D721Med (cell line): ENCODE measurements around the gene SRD5A2.

Experiments
- DNase-seq: peaks from one replicate; pipeline ENCODE4 v3.0.0; 2011; ENCODE audit warnings: low spot score; ENCODE audit not compliant: insufficient read length
- FAIRE-seq: peaks from 2 replicates; lab custom pipeline; 2011; peaks lifted over from hg19 to GRCh38; lab: Jason Lieb, UNC
- TF ChIP-seq, protein P1 (sequence below): IDR thresholded peaks from 2 replicates; pipeline ENCODE4 v1.5.1; 2012; ENCODE audit warnings: mild to moderate bottlenecking, control low read depth; ENCODE audit not compliant: insufficient read depth; ENCODE audit errors: missing control alignments

Gene SRD5A2

DNA sequence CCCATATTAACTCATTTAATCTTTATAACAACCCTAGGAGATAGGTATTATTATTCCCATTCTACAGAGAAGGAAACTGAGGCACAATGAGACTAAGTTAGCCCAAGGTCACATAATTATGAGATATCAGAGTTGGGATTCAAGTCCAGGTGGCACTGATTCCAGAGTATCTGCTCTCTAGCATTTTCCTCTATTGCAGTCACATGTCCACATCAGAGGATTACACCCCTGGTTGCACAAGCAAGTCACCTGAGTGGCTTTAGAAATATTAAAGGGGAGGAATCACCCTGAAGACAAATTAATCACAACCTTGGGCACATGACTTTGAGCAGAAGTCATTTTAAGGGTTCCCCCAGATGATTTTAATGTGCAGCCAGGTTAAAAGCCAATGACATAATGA, 23.8 kb downstream of the SRD5A2 start:
- FAIRE-seq (no peak), DNase-seq (no peak)
- TF ChIP-seq, protein P1, sequence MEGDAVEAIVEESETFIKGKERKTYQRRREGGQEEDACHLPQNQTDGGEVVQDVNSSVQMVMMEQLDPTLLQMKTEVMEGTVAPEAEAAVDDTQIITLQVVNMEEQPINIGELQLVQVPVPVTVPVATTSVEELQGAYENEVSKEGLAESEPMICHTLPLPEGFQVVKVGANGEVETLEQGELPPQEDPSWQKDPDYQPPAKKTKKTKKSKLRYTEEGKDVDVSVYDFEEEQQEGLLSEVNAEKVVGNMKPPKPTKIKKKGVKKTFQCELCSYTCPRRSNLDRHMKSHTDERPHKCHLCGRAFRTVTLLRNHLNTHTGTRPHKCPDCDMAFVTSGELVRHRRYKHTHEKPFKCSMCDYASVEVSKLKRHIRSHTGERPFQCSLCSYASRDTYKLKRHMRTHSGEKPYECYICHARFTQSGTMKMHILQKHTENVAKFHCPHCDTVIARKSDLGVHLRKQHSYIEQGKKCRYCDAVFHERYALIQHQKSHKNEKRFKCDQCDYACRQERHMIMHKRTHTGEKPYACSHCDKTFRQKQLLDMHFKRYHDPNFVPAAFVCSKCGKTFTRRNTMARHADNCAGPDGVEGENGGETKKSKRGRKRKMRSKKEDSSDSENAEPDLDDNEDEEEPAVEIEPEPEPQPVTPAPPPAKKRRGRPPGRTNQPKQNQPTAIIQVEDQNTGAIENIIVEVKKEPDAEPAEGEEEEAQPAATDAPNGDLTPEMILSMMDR, result no peak

DNA sequence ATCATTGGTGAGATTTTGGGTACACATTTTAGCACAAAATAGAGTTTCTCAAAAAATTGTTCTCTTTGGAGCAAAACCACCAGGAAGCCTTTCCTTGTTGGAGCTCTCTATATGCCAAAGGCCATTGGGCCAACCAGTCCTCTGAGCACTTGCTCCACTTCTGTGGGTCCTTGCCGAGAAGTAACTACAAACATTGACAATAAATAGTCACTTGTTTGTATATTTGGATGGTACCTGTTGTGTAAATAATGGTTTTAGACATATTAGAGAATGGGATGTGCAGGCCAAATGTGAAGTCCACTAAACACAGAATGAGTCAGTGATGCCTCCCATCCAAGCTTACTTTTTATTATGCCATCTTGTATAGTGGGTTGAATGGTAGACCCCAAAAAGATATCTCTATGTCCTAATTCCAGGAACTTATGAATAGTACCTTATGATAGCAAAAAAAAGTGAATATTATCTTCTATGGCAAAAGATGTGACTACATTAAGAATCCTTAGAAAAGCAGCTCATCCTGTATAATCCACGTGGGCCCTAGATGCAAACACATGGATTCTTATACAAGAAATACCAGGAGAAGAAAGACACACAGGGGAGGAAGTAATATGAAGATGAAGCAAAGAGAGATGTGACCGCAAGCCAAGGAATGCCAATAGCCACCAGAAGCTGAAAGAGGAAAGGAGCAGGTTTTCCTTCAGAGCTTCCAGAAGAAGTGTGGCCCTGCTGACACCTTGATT, 24.6 kb downstream of the SRD5A2 start:
- TF ChIP-seq, protein P1, result no peak
- FAIRE-seq (no peak), DNase-seq (no peak)

DNA sequence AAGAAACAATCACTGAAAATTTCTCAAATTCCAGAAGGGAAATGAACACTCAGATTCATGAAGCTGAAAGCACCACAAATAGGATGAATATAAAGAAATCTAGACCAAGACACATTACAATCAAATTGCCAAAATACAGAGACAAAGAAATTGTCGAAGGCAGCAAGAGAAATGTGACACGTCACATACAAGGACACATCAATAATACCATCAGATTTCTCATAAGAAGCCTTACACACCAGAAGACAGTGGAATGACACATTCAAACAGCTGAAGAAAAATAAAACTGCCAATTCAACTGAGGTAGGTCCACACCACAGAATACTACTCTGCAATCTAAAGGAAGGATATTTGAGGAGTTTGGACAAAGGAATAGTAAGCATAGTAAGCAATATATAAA, 27.4 kb downstream of the SRD5A2 start:
- DNase-seq, result no peak
- FAIRE-seq, result no peak
- TF ChIP-seq, protein P1, result no peak

DNA sequence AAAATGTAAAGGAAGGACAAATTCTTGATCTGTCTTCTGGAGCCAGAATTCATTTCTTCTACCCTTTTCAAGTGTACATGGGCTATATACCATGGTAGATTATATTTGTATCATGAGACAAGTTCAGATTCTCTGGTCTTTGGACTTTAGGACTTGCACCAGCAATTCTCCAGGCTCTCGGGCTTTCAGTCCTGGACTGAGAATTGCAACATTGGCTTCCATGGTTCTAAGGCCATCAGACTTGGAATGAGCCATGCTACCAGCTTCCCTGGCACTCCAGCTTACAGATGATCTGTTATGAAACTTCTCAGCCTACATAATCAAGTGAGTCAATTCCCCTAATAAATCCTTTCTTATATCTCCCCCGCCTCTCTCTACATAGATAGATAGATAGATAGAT, 33.3 kb downstream of the SRD5A2 start:
- TF ChIP-seq, protein P1, result no peak
- no peak for DNase-seq

DNA sequence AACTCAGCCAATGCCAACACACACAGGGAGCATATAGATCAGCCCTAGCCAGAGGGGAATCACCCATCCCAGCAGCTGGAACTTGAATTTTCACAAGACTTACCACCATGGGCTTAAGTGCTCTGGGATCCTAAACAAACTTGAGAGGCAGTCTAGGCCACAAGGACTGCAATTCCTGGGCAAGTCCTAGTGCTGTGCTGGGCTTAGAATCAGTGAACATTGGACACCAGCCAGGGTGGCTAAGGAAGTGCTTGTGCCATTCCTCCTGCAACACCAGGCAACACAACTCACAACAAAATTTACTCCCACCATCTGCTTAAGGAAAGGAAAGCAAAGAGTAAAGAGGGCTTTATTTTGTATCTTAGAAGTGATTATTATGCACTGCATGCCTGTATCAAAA, 38.9 kb downstream of the SRD5A2 start:
- FAIRE-seq (no peak), DNase-seq (no peak)
- TF ChIP-seq, protein P1, result no peak

More for the DNA sequence above, 33.3 kb downstream of the SRD5A2 start:
- FAIRE-seq, result no peak

DNA sequence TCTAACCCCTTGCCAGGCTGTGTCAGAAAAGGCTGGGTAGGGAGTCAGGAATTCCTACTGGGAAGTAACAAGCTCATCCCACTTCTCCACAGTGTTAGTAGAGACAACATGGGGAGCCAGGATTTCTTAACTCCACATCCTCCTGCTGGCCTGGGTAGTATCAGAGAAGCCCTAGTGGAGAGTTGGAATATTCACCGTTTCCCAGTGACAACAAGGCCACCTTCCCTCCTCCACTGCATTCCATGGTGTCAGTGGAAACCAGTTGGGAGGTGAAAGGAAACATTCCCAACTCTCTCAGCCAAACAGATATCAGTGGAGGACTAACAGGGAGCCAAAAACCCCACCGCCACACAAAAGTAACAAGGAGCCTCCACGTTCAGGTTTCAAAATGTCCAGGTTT, 41.2 kb downstream of the SRD5A2 start:
- FAIRE-seq, result no peak
- TF ChIP-seq, protein P1, result no peak
- no peak for DNase-seq

DNA sequence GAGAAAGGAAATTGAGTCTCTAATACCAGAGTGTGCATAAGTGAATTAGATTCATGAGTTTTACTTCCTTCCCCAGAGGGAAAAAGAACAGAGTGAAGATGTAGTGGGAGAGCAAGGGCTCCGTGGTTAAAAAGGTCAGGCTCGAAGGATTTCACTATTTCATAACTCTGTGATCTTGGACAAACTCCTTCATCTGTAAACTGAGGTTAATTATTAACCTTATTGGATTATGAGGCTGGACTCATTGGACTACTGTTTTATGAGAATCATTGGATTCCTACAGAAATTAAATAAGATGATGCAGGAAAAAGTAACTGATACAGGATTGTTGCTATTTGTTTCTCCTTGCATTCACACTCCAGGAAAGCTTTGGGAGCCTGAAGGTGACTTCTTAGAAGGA, 45.0 kb downstream of the SRD5A2 start:
- TF ChIP-seq, protein P1, result no peak
- DNase-seq (no peak), FAIRE-seq (no peak)
